HG03342 (cell line): Measurements from ENCODE around the gene C4orf50.

Source experiments
- ATAC-seq: cut with Tn5 transposase; IDR thresholded peaks from one replicate; pipeline ENCODE4 v1.9.1; 2021; ENCODE audit warnings: mild to moderate bottlenecking, moderate library complexity; ENCODE audit not compliant: unreplicated experiment

Gene C4orf50

DNA sequence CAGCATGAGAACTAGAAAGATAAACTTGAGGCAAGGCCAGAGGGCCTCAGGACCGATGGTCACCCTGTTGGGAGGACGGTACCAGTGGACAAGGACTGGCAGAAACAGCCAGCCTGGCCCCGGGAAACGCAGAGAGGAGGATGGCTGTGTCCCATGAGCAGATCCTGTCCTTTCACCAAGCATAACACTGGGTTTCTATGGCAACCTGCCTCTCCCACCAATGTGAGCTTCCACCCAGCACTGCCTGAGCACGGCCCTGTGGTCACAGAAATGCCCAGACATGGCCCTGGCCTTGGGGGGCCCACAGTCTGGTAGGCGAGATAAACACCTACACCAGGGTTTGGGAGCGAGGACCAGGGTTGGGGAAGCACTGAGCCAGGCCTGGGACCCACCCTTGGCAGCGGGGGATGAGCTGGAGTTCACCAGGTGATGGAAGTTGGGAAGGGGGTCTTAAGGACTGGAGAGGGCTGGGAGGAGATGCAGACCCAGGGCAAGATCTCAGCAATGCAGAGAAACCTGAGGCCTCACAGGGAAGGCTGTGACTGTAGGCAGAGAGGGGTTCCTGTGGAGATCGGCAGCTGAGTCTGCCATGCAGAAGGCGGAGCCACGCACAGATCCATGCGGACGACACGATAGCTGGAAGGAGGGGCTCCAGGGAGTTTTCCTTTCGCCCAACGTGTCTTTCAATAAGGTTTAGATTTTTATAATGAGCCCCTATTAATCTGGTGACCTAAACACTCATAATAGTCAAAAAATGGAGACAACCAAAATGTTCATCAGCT is 92.6 kb downstream of the C4orf50 start:
- no peak for ATAC-seq

DNA sequence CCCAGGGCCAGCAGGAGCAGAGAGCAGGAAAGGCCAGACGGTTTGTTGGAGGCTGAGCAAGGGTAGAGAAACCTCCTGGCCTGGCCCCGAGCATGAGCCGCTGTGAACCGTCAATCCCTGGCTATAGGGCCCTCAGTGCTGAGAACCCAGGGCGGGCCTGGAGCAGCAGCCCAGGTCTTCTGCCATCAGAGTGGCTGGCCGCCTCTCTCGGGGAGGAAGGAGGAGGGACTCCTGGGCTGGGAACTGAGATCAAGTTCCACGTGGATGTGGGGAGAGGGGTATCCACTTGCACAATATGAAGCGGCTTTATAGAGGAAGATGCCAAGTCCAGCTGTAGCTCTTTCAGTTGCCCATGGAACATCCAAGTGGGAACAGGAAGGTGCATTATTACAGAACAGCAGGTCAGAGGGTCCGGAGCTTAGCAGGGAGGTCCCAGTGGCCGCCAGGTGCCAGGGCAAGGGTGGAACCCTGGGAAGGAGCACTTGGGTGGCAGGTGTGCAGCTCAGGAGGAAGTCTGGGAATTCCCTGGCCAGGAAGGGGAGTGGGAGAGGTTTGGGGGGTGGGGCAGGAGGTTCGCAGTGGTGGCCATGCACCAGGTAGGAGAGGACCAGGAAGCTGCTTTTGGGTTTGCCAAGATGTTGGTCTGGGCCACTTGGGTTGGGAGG is 93.6 kb downstream of the C4orf50 start:
- ATAC-seq, result no peak

DNA sequence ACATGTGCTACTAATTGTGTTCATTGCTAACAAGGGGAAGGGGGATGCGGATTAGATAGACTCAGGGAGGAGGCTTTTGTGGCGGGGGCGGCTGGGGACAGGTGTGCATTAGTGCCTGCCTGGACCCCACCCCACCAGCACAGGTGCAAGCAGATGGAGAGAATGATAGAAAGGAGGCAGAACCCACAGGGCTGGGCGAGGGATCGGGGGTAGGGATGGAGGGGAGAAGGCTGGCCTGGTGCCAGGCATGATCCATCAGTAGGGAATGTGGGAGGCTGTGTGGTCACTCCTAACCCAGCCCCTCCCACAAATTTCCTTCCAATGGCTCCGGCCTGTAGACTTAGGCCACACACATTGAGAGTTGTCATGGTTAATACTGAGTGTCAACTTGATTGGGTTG is 94.9 kb downstream of the C4orf50 start:
- no peak for ATAC-seq

DNA sequence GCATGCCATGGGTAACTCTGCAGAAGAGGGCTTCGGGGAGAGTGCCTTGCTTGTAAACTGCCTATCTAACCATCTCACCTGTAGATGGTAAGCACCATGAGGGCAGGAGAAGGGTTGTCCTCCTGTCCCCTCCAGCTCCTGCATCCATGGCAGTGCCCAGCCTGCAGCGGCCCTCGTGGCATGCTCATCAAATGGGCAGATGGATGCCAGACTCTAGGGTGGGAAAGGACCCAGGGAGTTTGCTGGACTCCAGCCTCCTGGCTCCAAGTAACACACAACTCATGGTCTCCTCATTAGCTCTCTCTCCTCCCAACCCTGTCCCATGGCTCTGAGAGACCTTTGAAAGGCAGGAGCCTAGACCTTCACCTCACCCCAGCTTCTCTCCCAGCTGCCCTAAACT is 95.7 kb downstream of the C4orf50 start:
- no peak for ATAC-seq

DNA sequence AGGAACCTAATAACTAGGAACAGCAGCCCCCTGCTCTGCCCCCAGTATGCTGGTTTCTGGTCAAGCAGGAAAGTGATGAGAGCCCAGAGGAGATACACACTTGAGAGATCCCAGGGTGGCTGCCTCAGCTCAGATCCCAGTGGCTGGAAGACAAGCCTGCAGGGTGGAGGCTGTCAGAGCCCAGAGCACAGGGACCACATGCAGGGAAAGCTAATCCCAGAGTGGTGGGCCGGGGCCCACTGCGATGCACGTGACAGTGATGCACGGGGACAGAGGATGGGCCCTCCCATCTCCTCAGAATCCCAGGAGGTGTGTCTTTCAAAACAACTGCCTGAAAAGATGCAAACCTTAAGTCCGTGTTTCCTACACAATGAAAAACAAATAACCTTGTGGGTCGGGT is 96.2 kb downstream of the C4orf50 start:
- ATAC-seq, result no peak

DNA sequence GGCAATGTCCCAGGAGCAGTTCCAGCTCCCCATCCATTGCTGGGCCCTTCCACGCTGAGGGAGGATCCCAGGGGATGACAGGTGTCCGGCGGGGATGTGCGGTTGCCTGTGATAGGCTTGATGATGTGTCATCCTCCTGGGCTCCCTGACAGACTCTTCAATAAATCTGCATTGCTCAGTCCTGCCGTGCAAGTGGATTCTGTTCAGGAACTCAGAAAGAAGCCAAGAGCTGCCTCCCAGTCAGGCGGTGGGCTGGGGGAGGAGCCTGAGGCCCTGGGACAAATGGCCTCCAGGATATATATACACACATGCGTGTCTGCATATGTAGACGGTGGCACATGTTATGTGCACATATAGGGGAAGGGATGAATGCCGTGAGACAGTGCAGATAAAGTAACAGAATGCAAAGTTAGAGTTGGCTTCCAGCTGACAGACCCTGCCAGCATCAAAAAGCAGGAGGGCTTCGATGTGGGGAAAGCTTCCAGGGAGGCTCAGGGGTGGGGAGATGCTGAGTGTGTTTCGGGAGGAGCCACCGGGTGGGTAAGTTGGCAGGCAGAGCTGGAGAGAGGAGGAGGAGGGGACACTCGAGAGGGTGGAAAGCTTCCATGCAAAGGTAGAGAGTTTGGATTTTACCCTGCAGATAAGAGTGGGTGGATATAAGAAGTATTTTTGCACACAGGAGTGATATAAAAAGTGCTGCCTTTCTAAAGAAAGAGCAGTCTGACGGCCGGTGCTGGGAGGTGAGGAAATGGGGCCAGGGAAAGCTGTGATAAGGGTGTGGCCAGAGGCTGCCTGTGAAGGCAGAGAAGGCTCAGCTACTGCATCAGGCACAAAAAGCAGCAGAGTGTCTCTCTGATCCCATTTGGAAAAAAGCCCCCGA is 96.9 kb downstream of the C4orf50 start:
- ATAC-seq, result no peak

DNA sequence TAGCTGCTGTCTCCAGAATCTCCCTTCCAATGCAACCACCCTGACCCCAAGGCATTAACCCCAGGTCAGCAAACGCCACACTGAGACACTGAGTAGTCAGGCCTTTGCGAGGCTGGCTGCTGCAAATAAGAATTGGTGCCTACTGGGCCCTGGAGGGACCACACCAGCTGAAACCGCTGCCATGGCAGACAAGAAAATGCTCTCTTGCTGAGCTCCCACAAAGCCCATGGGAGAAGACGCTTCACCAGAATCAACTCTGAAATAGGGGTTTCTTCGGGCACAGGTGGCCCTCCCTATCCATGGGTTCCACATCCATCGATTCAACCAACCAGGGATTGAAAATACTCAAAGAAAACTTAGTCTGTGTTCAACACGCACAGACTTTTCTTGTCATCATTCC is 98.7 kb downstream of the C4orf50 start:
- no peak for ATAC-seq

DNA sequence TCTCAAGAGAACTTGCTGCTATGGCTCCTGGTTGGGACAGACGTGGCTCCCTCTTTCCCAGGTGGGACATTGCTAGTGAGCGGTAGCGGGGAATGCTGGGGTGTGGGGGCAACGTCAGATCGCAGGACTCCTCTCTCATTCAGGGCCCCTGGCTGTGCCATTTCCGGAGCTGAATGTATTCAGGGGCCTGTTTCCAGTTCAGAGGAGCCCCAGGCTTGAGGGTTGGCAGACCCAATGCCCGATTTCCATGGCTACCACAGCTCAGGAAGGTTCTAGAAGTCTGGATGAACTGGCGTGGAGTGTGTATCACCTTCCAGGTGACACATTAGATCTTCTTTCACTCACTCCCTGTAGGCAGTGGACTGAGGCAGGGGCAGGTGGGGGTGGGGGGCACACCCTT is 99.2 kb downstream of the C4orf50 start:
- no peak for ATAC-seq

DNA sequence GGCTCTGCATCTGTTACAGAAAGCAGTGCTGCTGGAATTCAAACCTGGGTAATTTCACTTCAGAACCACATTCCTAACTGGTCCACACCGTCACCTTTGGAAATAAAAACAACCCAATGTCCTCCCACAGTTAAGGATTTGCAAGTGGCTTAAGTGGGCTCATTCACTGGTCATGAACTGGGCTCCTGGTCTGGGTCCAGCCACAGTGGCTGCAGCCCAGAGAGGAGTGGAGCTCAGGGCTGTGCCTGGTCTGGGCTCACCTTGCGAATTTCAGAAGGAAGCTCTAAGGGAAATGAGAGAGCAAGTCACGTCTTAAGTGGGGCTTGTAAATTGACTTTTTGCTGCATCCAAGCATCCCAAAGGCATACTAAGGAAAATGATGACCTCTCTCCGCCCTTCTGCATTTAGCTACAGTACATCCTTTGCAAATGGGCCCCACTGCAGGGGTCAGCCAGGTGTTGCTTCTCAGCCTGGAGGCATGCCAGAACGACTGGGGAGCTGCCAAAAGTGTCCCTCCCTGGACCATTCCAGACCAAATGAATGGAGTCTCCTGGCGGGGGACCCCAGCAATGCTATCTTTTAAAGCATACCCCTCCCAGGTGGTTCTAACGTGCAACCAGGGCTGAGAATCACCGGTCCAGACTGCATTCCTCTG is 99.8 kb downstream of the C4orf50 start:
- ATAC-seq, result no peak

DNA sequence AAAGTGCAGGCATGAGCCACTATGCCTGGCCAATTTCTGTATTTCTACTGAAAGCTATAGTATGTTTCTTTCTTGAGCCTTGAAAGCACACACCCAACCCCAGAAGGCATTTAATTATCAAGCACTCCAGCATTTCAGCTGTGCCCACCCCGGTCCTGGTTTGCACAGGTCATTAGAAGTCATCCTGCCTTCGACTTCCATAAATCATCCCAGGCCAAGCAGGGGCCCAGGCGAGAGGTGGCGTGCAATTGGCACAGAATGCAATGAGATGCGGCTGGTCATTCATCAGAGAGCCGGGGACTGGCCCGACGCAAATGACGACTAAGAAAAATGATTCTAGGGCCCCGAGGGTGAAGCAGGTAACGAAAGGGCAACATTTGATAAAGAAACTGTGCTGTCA is 100.6 kb downstream of the C4orf50 start:
- no peak for ATAC-seq

DNA sequence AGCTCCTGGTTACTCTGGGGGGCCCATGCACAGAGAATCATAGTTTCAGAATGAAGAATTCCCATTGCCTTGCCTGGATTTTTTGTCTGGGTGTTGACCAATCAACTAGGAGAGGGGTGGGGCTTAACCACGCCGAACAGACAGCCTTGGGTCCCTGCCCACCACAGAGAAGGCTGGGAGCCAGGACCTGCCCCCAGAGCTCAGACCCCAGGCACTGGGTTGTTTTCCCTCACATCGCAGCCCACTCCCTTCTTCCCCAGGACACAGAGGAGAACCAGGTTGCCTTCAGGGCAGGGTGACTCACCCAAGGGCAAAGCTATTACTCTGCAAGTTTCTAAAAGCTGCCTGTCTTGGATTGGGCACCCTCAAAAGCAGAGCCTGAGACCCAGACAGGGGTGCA is 102.0 kb downstream of the C4orf50 start:
- ATAC-seq, result no peak

DNA sequence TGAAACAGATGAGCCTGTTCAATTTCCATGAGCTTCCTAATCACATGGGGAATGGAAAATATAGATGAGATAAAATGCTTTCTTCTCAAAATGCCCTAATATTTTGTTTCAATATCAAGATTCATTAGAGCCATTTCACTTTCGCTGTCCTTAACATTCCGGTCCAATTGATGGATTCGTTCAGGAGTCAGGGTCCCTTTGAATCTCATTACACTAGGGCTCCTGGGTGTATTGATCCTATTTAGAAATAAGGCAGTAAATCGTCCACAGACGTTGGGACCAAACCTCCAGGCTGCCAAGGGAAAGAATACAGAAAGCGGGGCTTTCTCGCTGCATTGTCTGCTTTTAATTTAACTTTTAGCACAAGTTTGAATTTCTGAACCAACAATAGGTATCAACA is 104.8 kb downstream of the C4orf50 start:
- ATAC-seq, result no peak

DNA sequence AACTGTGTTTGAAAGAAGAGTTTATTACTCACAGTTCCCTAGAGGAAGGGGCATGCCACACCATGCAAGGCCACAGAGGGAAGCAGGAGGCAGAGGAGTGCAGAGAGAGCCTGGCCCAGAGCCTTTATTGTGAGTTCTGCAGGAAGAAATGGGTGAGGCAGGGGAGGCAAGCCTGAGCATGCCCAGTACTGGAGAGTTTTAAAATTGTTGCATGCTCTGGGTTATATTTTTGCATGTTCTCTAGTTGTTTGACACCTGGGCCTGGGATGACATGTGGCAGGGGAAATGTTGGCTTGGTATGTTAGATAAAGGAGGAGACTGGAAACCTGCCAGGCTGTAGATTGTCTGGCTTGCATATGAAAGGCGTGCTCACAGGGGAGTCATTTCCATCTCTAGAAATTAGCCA is 105.6 kb downstream of the C4orf50 start:
- ATAC-seq, result no peak

DNA sequence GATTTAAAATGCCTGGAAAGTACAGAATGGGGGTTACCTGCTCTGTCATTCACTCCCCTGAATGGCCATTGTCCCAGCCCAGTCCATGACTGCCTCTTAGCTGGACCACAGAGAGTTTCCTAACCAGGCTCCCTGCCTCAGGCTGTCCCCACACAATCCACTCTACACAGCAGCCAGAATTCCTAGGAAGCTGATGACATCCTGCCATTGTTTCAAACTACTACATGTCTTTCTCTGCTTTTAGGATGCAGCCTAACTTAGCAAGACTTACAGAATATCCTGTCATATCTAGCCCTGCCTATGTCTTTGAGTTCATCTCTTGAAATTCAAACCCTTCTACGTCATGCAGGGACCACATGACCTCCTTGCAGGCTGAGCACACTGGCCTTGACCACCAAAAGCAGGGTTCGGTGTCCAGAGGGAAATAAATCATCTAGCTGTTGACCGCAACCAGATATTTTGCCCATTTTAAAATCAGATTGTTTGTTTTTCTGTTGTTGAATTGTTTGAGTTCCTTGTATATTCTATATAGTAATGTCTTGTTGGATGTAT is 109.3 kb downstream of the C4orf50 start:
- no peak for ATAC-seq

DNA sequence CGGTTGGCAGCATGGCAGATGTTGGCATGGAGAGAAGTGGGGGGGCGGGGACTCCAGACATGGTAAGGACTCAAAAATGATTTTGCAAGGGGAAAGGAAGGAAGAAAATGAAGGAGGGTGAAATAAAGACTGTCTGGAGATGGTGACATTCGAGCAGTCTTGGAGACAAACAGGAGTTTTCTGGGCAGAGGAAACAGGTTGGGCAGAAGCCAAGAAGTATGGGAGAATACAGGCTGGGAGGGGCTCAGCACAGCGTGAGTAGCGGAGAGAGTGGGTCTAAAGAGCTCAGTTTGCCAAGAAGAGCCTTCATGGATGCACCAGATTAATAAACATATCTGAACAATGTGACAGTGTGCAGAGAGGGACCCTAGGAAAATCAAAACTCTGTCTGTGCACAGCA is 112.0 kb downstream of the C4orf50 start:
- no peak for ATAC-seq

DNA sequence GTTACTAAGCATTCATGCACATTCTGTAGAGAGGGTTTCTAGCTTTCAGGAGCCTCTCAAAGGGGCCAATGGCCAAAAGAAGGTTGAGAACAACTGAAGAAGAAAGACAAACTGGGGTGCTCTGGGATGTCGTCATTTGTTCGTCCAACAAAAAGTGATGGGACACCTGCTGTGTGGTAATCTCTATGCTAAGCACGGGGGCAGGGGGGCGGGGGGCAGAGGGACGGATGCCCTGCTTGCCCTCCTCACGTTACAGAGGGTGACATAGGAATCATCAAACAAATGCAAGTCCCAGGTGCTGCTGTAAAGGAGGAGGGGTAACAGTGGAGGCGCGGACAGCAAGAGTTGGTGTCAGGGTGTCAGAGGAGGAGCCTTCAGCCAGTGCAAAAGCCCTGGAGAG is 112.5 kb downstream of the C4orf50 start:
- no peak for ATAC-seq

DNA sequence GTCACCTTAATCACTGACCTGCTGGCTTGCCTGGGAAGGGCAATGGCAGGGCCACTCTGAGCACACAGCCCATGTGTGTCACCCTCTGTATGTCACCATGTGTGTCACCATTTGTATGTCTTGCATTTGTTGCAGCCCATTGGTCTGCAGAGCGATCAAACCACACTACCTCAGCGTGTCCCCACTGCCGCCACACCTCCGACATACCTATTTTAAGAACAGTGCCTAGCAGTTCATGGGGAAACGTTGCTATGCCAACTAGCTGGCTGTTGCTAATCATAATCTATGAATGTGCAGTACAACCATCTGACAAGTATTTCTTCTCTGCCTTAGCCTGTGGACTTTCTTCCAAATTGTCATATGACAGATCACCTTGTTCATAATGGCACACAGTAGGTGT is 117.4 kb downstream of the C4orf50 start:
- ATAC-seq, result no peak

DNA sequence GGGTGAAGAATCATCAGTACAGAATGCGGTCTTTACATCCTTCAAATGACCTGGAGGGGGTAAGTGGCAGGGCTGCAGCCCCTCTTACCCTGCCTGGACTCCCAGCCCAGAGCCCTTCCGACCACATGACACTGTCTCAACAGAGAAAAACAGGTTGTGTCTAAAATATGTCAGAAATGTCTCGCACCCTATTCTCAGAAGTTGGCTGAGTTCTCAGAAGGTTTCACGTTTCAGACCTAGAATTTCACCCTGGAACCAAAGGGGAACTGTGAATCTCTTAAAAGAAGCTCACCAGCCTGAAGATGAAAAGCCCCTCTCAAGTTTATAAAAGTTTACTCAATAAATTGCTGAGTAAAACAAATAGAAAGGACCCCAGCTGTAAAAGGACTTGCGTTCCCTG is 118.3 kb downstream of the C4orf50 start:
- no peak for ATAC-seq

DNA sequence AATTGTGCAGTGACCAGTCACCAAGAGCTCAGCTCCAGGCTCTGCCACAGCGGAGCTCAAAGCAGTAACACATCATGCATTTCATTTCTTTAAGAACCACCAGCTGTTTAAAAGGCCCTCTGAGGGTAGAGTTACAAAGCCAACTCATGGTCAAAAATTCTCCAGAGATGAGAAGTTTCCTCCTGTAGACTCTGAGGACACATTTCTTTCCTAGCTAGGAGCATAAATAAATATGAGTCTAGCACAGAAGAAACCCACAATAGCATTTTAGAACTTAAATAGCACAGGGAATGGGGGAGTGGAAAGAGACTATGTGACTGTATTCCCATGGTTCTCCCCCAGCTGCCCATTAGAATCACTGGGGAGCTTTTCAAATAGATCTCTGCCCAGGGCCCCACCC is 118.8 kb downstream of the C4orf50 start:
- no peak for ATAC-seq

DNA sequence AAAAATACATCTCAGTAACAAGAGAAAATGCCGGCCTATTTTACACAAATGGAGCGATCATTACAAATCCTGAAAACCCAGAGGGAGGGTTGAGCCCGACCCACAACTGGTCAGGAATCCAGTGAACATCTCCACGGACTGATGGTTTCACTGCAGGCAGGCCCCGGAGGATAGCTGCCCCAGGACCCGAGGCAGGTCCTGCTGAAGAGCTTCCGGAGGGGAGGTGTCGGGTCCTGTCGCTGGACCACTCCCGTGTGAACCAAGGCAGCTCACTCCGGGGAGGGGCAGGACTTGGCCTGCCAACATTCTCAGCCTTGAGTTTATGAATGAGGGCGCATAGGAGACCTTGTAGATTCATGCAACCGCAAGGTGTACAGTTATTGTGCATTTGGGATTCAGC is 120.6 kb downstream of the C4orf50 start:
- no peak for ATAC-seq

DNA sequence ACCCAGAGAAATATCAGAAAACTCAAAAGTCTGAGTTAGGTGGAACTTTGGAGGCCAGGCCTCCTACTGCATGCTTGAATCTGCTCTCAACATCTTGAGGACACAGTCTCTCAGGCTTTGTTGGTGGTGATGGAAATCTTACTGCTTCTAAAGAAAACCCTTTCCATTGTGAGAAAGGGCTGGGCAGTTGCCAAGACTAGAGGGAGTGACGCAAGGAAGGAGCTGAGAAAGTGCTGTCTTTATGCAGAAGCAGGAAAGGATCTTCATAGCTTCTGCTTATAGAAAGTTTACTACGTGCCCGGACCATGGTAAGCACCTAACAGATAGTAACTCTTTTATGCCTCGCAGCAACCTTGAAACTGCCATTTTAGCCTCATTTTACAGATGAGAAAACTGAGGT is 122.9 kb downstream of the C4orf50 start:
- ATAC-seq, result no peak
